Nephron progenitor cell (in vitro differentiated cells): ENCODE measurements around the gene CASP8.

Experiments used
- DNase-seq: peaks from one replicate; pipeline ENCODE4 v3.0.0; 2021
- H3K27ac Mint-ChIP-seq: 2 replicates; pipeline ENCODE4 v1.8.0; 2021; ENCODE audit warnings: mild to moderate bottlenecking, moderate library complexity, mixed read lengths
- H3K27me3 Mint-ChIP-seq: 2 replicates; pipeline ENCODE4 v1.8.0; 2021; ENCODE audit warnings: mild to moderate bottlenecking, low read depth, mixed read lengths; ENCODE audit not compliant: poor library complexity
- H3K36me3 Mint-ChIP-seq: 2 replicates; pipeline ENCODE4 v1.8.0; 2021; ENCODE audit warnings: low read depth, mixed read lengths
- H3K4me1 Mint-ChIP-seq: 2 replicates; pipeline ENCODE4 v1.8.0; 2021; ENCODE audit warnings: mixed read lengths
- H3K4me3 Mint-ChIP-seq: 2 replicates; pipeline ENCODE4 v1.8.0; 2021; ENCODE audit warnings: mild to moderate bottlenecking, moderate library complexity, mixed read lengths
- H3K9me3 Mint-ChIP-seq: 2 replicates; pipeline ENCODE4 v1.8.0; 2021; ENCODE audit warnings: mild to moderate bottlenecking, moderate library complexity, mixed read lengths
- TF ChIP-seq, protein P1 (sequence below): fragments of 200-600 bp; sonication (generic); IDR thresholded peaks from 2 replicates; pipeline ENCODE4 v1.5.0; 2021; ENCODE audit warnings: antibody characterized with exemption

The CASP8 gene

GRCh38 chr2:201254081-201254730, 6.1 kb upstream of the CASP8 start:
- Mint-ChIP-seq H3K27ac (peak overlapping the region; percentile 68), H3K36me3 (no peaks in the 10 kb centered on the region), H3K9me3 (peaks cover 4% of the 10 kb centered on the region), H3K27me3 (peaks cover 8% of the 10 kb centered on the region), H3K4me3 (no peak overlapping the region), H3K4me1 (peaks cover 34% of the 10 kb centered on the region)
- TF ChIP-seq, protein P1, sequence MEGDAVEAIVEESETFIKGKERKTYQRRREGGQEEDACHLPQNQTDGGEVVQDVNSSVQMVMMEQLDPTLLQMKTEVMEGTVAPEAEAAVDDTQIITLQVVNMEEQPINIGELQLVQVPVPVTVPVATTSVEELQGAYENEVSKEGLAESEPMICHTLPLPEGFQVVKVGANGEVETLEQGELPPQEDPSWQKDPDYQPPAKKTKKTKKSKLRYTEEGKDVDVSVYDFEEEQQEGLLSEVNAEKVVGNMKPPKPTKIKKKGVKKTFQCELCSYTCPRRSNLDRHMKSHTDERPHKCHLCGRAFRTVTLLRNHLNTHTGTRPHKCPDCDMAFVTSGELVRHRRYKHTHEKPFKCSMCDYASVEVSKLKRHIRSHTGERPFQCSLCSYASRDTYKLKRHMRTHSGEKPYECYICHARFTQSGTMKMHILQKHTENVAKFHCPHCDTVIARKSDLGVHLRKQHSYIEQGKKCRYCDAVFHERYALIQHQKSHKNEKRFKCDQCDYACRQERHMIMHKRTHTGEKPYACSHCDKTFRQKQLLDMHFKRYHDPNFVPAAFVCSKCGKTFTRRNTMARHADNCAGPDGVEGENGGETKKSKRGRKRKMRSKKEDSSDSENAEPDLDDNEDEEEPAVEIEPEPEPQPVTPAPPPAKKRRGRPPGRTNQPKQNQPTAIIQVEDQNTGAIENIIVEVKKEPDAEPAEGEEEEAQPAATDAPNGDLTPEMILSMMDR: no peak
- no peak for DNase-seq

GRCh38 chr2:201255408-201256033, 4.8 kb upstream of the CASP8 start:
- Mint-ChIP-seq H3K27ac (no peak overlapping the region), H3K4me1 (peaks cover 37% of the 10 kb centered on the region), H3K36me3 (no peaks in the 10 kb centered on the region), H3K9me3 (peaks cover 4% of the 10 kb centered on the region), H3K4me3 (no peak overlapping the region), H3K27me3 (peaks cover 8% of the 10 kb centered on the region)
- no peak for DNase-seq
- TF ChIP-seq, protein P1: no peak

- H3K27me3 Mint-ChIP-seq: peaks cover 8% of the 10 kb centered on the region
These were observed 4.3 kb upstream of the CASP8 start for GRCh38 chr2:201256082-201256481.

GRCh38 chr2:201257381-201257955, 2.9 kb upstream of the CASP8 start:
- no peaks in the 10 kb centered on the region for H3K9me3 Mint-ChIP-seq
- TF ChIP-seq, protein P1: no peak

More at GRCh38 chr2:201256082-201256481, 4.3 kb upstream of the CASP8 start:
- DNase-seq: no peak
- peaks cover 39% of the 10 kb centered on the region for H3K4me1 Mint-ChIP-seq
- TF ChIP-seq, protein P1: no peak
- H3K9me3 Mint-ChIP-seq: no peaks in the 10 kb centered on the region
- H3K4me3 Mint-ChIP-seq: no peak overlapping the region
- no peak overlapping the region for H3K27ac Mint-ChIP-seq
- no peaks in the 10 kb centered on the region for H3K36me3 Mint-ChIP-seq

GRCh38 chr2:201257956-201258665, 2.2 kb upstream of the CASP8 start:
- Mint-ChIP-seq H3K27me3 (no peaks in the 10 kb centered on the region), H3K4me1 (peaks cover 55% of the 10 kb centered on the region), H3K27ac (peak overlapping the region; percentile 98), H3K9me3 (no peaks in the 10 kb centered on the region), H3K4me3 (peak overlapping the region; percentile 75), H3K36me3 (no peaks in the 10 kb centered on the region)
- TF ChIP-seq, protein P1: no peak
- DNase-seq: no peak

More at GRCh38 chr2:201257381-201257955, 2.9 kb upstream of the CASP8 start:
- Mint-ChIP-seq H3K27me3 (no peaks in the 10 kb centered on the region), H3K27ac (peak overlapping the region; percentile 98), H3K36me3 (no peaks in the 10 kb centered on the region), H3K4me3 (no peak overlapping the region), H3K4me1 (peaks cover 50% of the 10 kb centered on the region)
- no peak for DNase-seq
